ENCODE results near the gene ZNF302. TPM values are rescaled to one million over a fixed set of nuclear protein-coding genes. Genes with fewer than 3 reads are reported as not detected.

ZNF302 gene
- total RNA-seq, 2 experiments from 2014 or later: 23.9 to 26.9 TPM

GRCh38 chr19:34715357-34715756 is 37.9 kb downstream of the ZNF302 start:
- H3K9me3 ChIP-seq (ENCODE audit: low read length): peaks cover 27% of the 10 kb centered on the region; the same call in 1 of the 2 replicates
- no peak overlapping the region for H2AFZ ChIP-seq (ENCODE audit: low read length)
- no peak overlapping the region for H3K27ac ChIP-seq (ENCODE audit: low read depth, low read length, poor library complexity, severe bottlenecking)
- ChIA-PET CTCF (ENCODE audit: unreplicated experiment) (no interaction called here), POLR2A (interaction anchor here (0.8 kb wide), 1 partner anchor 171 kb away, joined by 3 read pairs; no protein-coding TSS in a partner anchor)
- intact Hi-C loops (cut with micrococcal nuclease; ENCODE audit: unreplicated experiment): no loop called here
- H3K9me2 ChIP-seq (ENCODE audit: insufficient read depth, low read length): no peaks in the 10 kb centered on the region
- H3K4me3 ChIP-seq (ENCODE audit: low read depth, low read length, poor library complexity, severe bottlenecking): no peak overlapping the region
- H3K79me2 ChIP-seq (ENCODE audit: insufficient read depth, low read depth, low read length): no peaks in the 10 kb centered on the region
- H3K4me1 ChIP-seq (ENCODE audit: insufficient read depth, low read length, poor library complexity, severe bottlenecking): no peaks in the 10 kb centered on the region
- no peaks in the 10 kb centered on the region for H4K20me1 ChIP-seq (ENCODE audit: insufficient read depth, low read length)
- no peak for TF ChIP-seq CTCF (conservative IDR thresholded peaks at IDR 0.05; ENCODE audit: low read length)
- TF ChIP-seq EZH2phosphoT487 (IDR thresholded peaks at IDR 0.05; ENCODE audit: borderline replicate concordance, low read depth, low read length): no peak
- no peak overlapping the region for H3K4me2 ChIP-seq (ENCODE audit: low read length)
- DNase-seq (ENCODE audit: low spot score): no peak
- no TSS peak for BruUV-seq (replicated peaks)
- no peaks in the 10 kb centered on the region for H3K36me3 ChIP-seq (ENCODE audit: insufficient read depth, low read length)

GRCh38 chr19:34722353-34722752 is 44.9 kb downstream of the ZNF302 start:
- CTCF ChIA-PET (ENCODE audit: unreplicated experiment): no interaction called here
- Histone ChIP-seq H3K36me3 (ENCODE audit: insufficient read depth, low read length) (no peaks in the 10 kb centered on the region), H3K4me3 (ENCODE audit: low read depth, low read length, poor library complexity, severe bottlenecking) (no peak overlapping the region), H2AFZ (ENCODE audit: low read length) (no peak overlapping the region), H3K9me3 (ENCODE audit: low read length) (no peaks in the 10 kb centered on the region), H3K4me1 (ENCODE audit: insufficient read depth, low read length, poor library complexity, severe bottlenecking) (no peaks in the 10 kb centered on the region), H3K27ac (ENCODE audit: low read depth, low read length, poor library complexity, severe bottlenecking) (no peak overlapping the region), H3K9me2 (ENCODE audit: insufficient read depth, low read length) (no peaks in the 10 kb centered on the region), H4K20me1 (ENCODE audit: insufficient read depth, low read length) (no peaks in the 10 kb centered on the region), H3K4me2 (ENCODE audit: low read length) (no peak overlapping the region), H3K79me2 (ENCODE audit: insufficient read depth, low read depth, low read length) (no peaks in the 10 kb centered on the region)
- POLR2A ChIA-PET: no interaction called here
- no peak for DNase-seq (ENCODE audit: low spot score)
- no peak for TF ChIP-seq EZH2phosphoT487 (IDR thresholded peaks at IDR 0.05; ENCODE audit: borderline replicate concordance, low read depth, low read length)
- TF ChIP-seq CTCF (conservative IDR thresholded peaks at IDR 0.05; ENCODE audit: low read length): no peak
- intact Hi-C loops (cut with micrococcal nuclease; ENCODE audit: unreplicated experiment): no loop called here
- no TSS peak for BruUV-seq (replicated peaks)

GRCh38 chr19:34725400-34725799 is 47.9 kb downstream of the ZNF302 start:
- ChIA-PET POLR2A (no interaction called here), CTCF (ENCODE audit: unreplicated experiment) (no interaction called here)
- H3K36me3 ChIP-seq (ENCODE audit: insufficient read depth, low read length): no peaks in the 10 kb centered on the region
- no peaks in the 10 kb centered on the region for H3K9me3 ChIP-seq (ENCODE audit: low read length)
- no peak overlapping the region for H3K27ac ChIP-seq (ENCODE audit: low read depth, low read length, poor library complexity, severe bottlenecking)
- TF ChIP-seq EZH2phosphoT487 (IDR thresholded peaks at IDR 0.05; ENCODE audit: borderline replicate concordance, low read depth, low read length): no peak
- no peak for TF ChIP-seq CTCF (conservative IDR thresholded peaks at IDR 0.05; ENCODE audit: low read length)
- no peak overlapping the region for H2AFZ ChIP-seq (ENCODE audit: low read length)
- no peak for DNase-seq (ENCODE audit: low spot score)
- H3K79me2 ChIP-seq (ENCODE audit: insufficient read depth, low read depth, low read length): no peaks in the 10 kb centered on the region
- no peaks in the 10 kb centered on the region for H3K9me2 ChIP-seq (ENCODE audit: insufficient read depth, low read length)
- H3K4me2 ChIP-seq (ENCODE audit: low read length): no peak overlapping the region
- no peaks in the 10 kb centered on the region for H3K4me1 ChIP-seq (ENCODE audit: insufficient read depth, low read length, poor library complexity, severe bottlenecking)
- no TSS peak for BruUV-seq (replicated peaks)
- intact Hi-C loops (cut with micrococcal nuclease; ENCODE audit: unreplicated experiment): no loop called here
- H4K20me1 ChIP-seq (ENCODE audit: insufficient read depth, low read length): no peaks in the 10 kb centered on the region
- H3K4me3 ChIP-seq (ENCODE audit: low read depth, low read length, poor library complexity, severe bottlenecking): no peak overlapping the region
